HepG2 (cell line): Measurements from ENCODE around the gene ELOVL6. TPM values are rescaled to one million over a fixed set of nuclear protein-coding genes. Genes with fewer than 3 reads are reported as not detected.

Source experiments
- ATAC-seq: fragments of 200-7000 bp; cut with Tn5 transposase; 3 replicates; pipeline ENCODE4 v1.9.1; 2020; ENCODE audit warnings: mild to moderate bottlenecking, moderate library complexity
- BruUV-seq: library from RNA; stranded (reverse); fragments of 400-500 nt; replicated peaks from 2 replicates; lab custom pipeline; 2021; lab: Mats Ljungman, UMichigan
- CTCF ChIA-PET: fragments of 300-600 bp; formaldehyde crosslinking; extraction: SDS; loops from one replicate; lab custom pipeline; 2021; ENCODE audit warnings: low total read pairs, inconsistent platforms, low intra/inter-chr PET ratio; lab: Yijun Ruan, JAX
- POLR2A ChIA-PET: fragments of 350-600 bp; sonication (Branson Sonifier 250); formaldehyde crosslinking; loops from one replicate; lab custom pipeline; 2020; ENCODE audit warnings: antibody characterized with exemption, inconsistent platforms; lab: Yijun Ruan, JAX
- DNase-seq: peaks from one replicate; pipeline ENCODE4 v3.0.0-alpha.2; 2015; ENCODE audit warnings: low spot score
- FAIRE-seq: peaks from 3 replicates; lab custom pipeline; 2011; peaks lifted over from hg19 to GRCh38; lab: Jason Lieb, UNC
- H2AFZ ChIP-seq: one replicate; pipeline ENCODE4 v1.6.1; 2011; ENCODE audit warnings: low read length, inconsistent platforms
- H3K27ac ChIP-seq: fragments of 300-600 bp; 3 replicates; pipeline ENCODE4 v1.8.0; 2011; ENCODE audit warnings: mixed run types, mild to moderate bottlenecking, mixed read lengths, low read length, inconsistent platforms; ENCODE audit not compliant: insufficient read depth; ENCODE audit errors: extremely low read length
- H3K27me3 ChIP-seq, 2 experiments: fragments of 200-600 bp in 1 of 2; 2 replicates in 1 of 2; 3 replicates in 1 of 2; pipeline versions ENCODE4 v1.6.0 to v1.8.0; 2011; ENCODE audit warnings: low read length in 2 of 2, mild to moderate bottlenecking in 2 of 2, moderate library complexity in 2 of 2, inconsistent platforms in 1 of 2; ENCODE audit not compliant: insufficient read depth in 2 of 2, control insufficient read depth in 1 of 2
- H3K36me3 ChIP-seq, 2 experiments: fragments of 200-600 bp in 1 of 2; replicated peaks in 1 of 2; 2 replicates in 1 of 2; 3 replicates in 1 of 2; pipeline versions ENCODE4 v1.5.1 to v1.8.0; 2011; ENCODE audit warnings: low read length in 2 of 2, inconsistent platforms in 1 of 2; ENCODE audit not compliant: insufficient read depth in 2 of 2, control insufficient read depth in 1 of 2
- H3K4me1 ChIP-seq: 2 replicates; pipeline ENCODE4 v1.5.1; 2012; ENCODE audit warnings: low read length, inconsistent platforms; ENCODE audit not compliant: insufficient read depth
- H3K4me2 ChIP-seq: 2 replicates; pipeline ENCODE4 v1.6.0; 2011; ENCODE audit warnings: low read depth, low read length, inconsistent platforms
- H3K4me3 ChIP-seq, 3 experiments: fragments of 200-600 bp in 1 of 3; sonication (generic), shearing (Covaris generic) in 1 of 3; replicated peaks in 1 of 3; 2 replicates each; pipeline ENCODE4 v1.5.1; 2011 to 2016; ENCODE audit warnings: low read length in 3 of 3, inconsistent platforms in 2 of 3, low read depth in 2 of 3, mild to moderate bottlenecking in 2 of 3, control low read depth in 1 of 3, mixed read lengths in 1 of 3; ENCODE audit not compliant: insufficient read depth in 1 of 3
- H3K79me2 ChIP-seq: one replicate; pipeline ENCODE4 v1.6.1; 2011; ENCODE audit warnings: low read length, inconsistent platforms; ENCODE audit not compliant: insufficient read depth
- H3K9ac ChIP-seq: 2 replicates; pipeline ENCODE4 v1.6.0; 2011; ENCODE audit warnings: mild to moderate bottlenecking, low read depth, low read length, inconsistent platforms; ENCODE audit not compliant: insufficient read depth
- H3K9me3 ChIP-seq: 2 replicates; pipeline ENCODE4 v1.5.1; 2012; ENCODE audit warnings: mild to moderate bottlenecking, low read length
- H4K20me1 ChIP-seq: 2 replicates; pipeline ENCODE4 v1.6.0; 2011; ENCODE audit warnings: inconsistent platforms, mild to moderate bottlenecking, low read length, moderate library complexity; ENCODE audit not compliant: insufficient read depth
- CAMTA2 ChIP-seq: sonication (generic); formaldehyde crosslinking; IDR thresholded peaks from 2 replicates; pipeline ENCODE4 v1.4.0; 2020; ENCODE audit warnings: mild to moderate bottlenecking, missing genetic modification reagents, borderline replicate concordance
- ESRRA ChIP-seq: sonication (generic); formaldehyde crosslinking; IDR thresholded peaks from 2 replicates; pipeline ENCODE4 v1.5.1; 2020; ENCODE audit warnings: mild to moderate bottlenecking, low read depth, missing genetic modification reagents
- ETV5 ChIP-seq: IDR thresholded peaks from 2 replicates; pipeline ENCODE4 v1.6.1; 2018; ENCODE audit warnings: missing biosample characterization, missing genetic modification reagents, inconsistent platforms, borderline replicate concordance
- FOXK1 ChIP-seq: sonication (generic); formaldehyde crosslinking; IDR thresholded peaks from 2 replicates; pipeline ENCODE4 v1.4.0; 2020; ENCODE audit warnings: low read depth, missing genetic modification reagents, borderline replicate concordance
- GATAD2A ChIP-seq: IDR thresholded peaks from 2 replicates; pipeline ENCODE4 v1.6.1; 2016
- HOXA9 ChIP-seq: sonication (generic); formaldehyde crosslinking; IDR thresholded peaks from 2 replicates; pipeline ENCODE4 v1.8.1; 2022; ENCODE audit warnings: missing genetic modification reagents, mild to moderate bottlenecking, moderate library complexity, borderline replicate concordance
- JARID2 ChIP-seq: sonication (generic); formaldehyde crosslinking; IDR thresholded peaks from 2 replicates; pipeline ENCODE4 v1.8.1; 2023; ENCODE audit warnings: missing genetic modification reagents, inconsistent platforms; ENCODE audit not compliant: insufficient replicate concordance
- KLF12 ChIP-seq: sonication (generic); formaldehyde crosslinking; IDR thresholded peaks from 2 replicates; pipeline ENCODE4 v1.4.0; 2020; ENCODE audit warnings: missing genetic modification reagents, borderline replicate concordance
- KLF15 ChIP-seq: sonication (generic); formaldehyde crosslinking; IDR thresholded peaks from 2 replicates; pipeline ENCODE4 v1.8.1; 2023; ENCODE audit warnings: borderline replicate concordance, mild to moderate bottlenecking, inconsistent platforms, missing genetic modification reagents, mixed read lengths
- MIER2 ChIP-seq: IDR thresholded peaks from 2 replicates; pipeline ENCODE4 v1.6.1; 2016; ENCODE audit warnings: missing biosample characterization, missing genetic modification reagents
- RAD21 ChIP-seq: fragments of 450-650 bp; formaldehyde crosslinking; IDR thresholded peaks from 2 replicates; pipeline ENCODE4 v1.5.0; 2020; ENCODE audit warnings: mild to moderate bottlenecking
- SMC3 ChIP-seq: IDR thresholded peaks from 2 replicates; pipeline ENCODE4 v1.6.1; 2011; ENCODE audit warnings: low read length, improper control_type of control experiment
- THYN1 ChIP-seq: sonication (generic); formaldehyde crosslinking; IDR thresholded peaks from 2 replicates; pipeline ENCODE4 v1.8.1; 2023; ENCODE audit warnings: low read depth, mild to moderate bottlenecking, moderate library complexity, missing genetic modification reagents, borderline replicate concordance
- ZBTB25 ChIP-seq: IDR thresholded peaks from 2 replicates; pipeline ENCODE4 v1.6.1; 2018; ENCODE audit warnings: missing genetic modification reagents
- ZFP36 ChIP-seq: fragments of 150-350 bp; IDR thresholded peaks from 2 replicates; pipeline ENCODE4 v1.6.1; 2018; ENCODE audit warnings: borderline replicate concordance, low read length, low read depth; ENCODE audit not compliant: partially characterized antibody
- ZFX ChIP-seq: sonication (generic); formaldehyde crosslinking; IDR thresholded peaks from 2 replicates; pipeline ENCODE4 v1.4.0; 2020; ENCODE audit warnings: mild to moderate bottlenecking, low read depth, missing genetic modification reagents, moderate library complexity
- ZKSCAN8 ChIP-seq: IDR thresholded peaks from 2 replicates; pipeline ENCODE4 v1.6.1; 2016; ENCODE audit warnings: borderline replicate concordance, missing genetic modification reagents, missing compliant biosample characterization
- ZMYM3 ChIP-seq: sonication (generic); formaldehyde crosslinking; IDR thresholded peaks from 2 replicates; pipeline ENCODE4 v1.5.1; 2020; ENCODE audit warnings: mild to moderate bottlenecking, missing genetic modification reagents
- ZNF121 ChIP-seq: sonication (generic); formaldehyde crosslinking; IDR thresholded peaks from 2 replicates; pipeline ENCODE4 v1.5.0; 2020; ENCODE audit warnings: mild to moderate bottlenecking, missing genetic modification reagents
- ZNF619 ChIP-seq: sonication (generic); formaldehyde crosslinking; IDR thresholded peaks from 2 replicates; pipeline ENCODE4 v1.4.0; 2020; ENCODE audit warnings: mild to moderate bottlenecking, missing genetic modification reagents
- ZNF773 ChIP-seq: sonication (generic); formaldehyde crosslinking; IDR thresholded peaks from 2 replicates; pipeline ENCODE4 v1.4.0; 2020; ENCODE audit warnings: missing genetic modification reagents, borderline replicate concordance
- ZNF781 ChIP-seq: sonication (generic); formaldehyde crosslinking; IDR thresholded peaks from 2 replicates; pipeline ENCODE4 v1.5.1; 2020; ENCODE audit warnings: borderline replicate concordance, mild to moderate bottlenecking, missing genetic modification reagents; ENCODE audit errors: not compliant biosample characterization
- WGBS: methylation state at CpG from one replicate; pipeline ENCODE4 v1.1.6; 2017; ENCODE audit warnings: low lambda C conversion rate; 5-methylcytosine and 5-hydroxymethylcytosine counted together
- in situ Hi-C: cut with HindIII; loops from 2 replicates; pipeline ENCODE4 v1.10.0; 2017; ENCODE audit warnings: low pct_unique_long_range_greater_than_20kb; ENCODE audit not compliant: extremely low pct_ligation_motif_present
- intact Hi-C: fragments of 100-400 bp; cut with micrococcal nuclease; formaldehyde crosslinking; loops from one replicate; pipeline ENCODE4 v1.10.0; 2022; ENCODE audit not compliant: unreplicated experiment
- polyA plus RNA-seq, 8 experiments: library from polyadenylated mRNA; depleted of rRNA in 3 of 8; stranded (reverse) in 7 of 8; unstranded in 1 of 8; fragments of >200 nt; fragmentation: Illumina TruSeq in 4 of 8; extraction: Trizol in 4 of 8; gene quantifications; 2 replicates each; pipeline versions ENCODE4 v1.2.1 to v1.2.3, GENCODE V29; 2011 to 2016; ENCODE audit warnings: low read depth in 4 of 8, missing spikeins in 1 of 8, mixed read lengths in 1 of 8; ENCODE audit not compliant: insufficient read depth in 1 of 8
- total RNA-seq, 5 experiments: library from RNA; depleted of rRNA; stranded (reverse); fragments of >200 nt; fragmentation: Illumina TruSeq; extraction: Trizol; gene quantifications; 2 replicates each; pipeline ENCODE4 v1.2.3, GENCODE V29; 2016; ENCODE audit warnings: low read depth in 1 of 5
- TF ChIP-seq, protein P1 (sequence below): sonication (generic); formaldehyde crosslinking; conservative IDR thresholded peaks from 2 replicates; pipeline ENCODE4 v1.8.0; 2022; ENCODE audit warnings: low read depth, missing genetic modification reagents

Gene ELOVL6
- total and polyA plus RNA-seq, 2 of the 13 experiments (the other 11 are each of a cell fraction or from before 2014, with no cell fraction given): 14.1 to 23.2 TPM

- Histone ChIP-seq H3K9me3 (no peaks in the 10 kb centered on the region), H3K79me2 (no peaks in the 10 kb centered on the region), H3K4me3 (no peak overlapping the region), H3K27ac (no peak overlapping the region), H3K4me1 (peaks cover 8% of the 10 kb centered on the region; the same call in 1 of the 2 replicates), H3K4me2 (no peak overlapping the region), H3K36me3 (no peaks in the 10 kb centered on the region), H4K20me1 (no peaks in the 10 kb centered on the region), H3K9ac (no peak overlapping the region), H2AFZ (no peak overlapping the region), H3K27me3 (no peaks in the 10 kb centered on the region)
- WGBS: 0% methylated on average over 3 of the region's 3 CpGs
- DNase-seq (peak; percentile 73), ATAC-seq (peak; percentile 95), FAIRE-seq (peak; percentile 60)
- CTCF ChIA-PET: interaction anchor here (1.4 to 3.8 kb wide), 4 partner anchors 9 to 518 kb away, joined by 4 to 100 read pairs (median 12); no protein-coding TSS in a partner anchor
- intact Hi-C loops: loop anchor here (1.0 to 5.0 kb wide), 4 partner anchors 517 to 1643 kb away; no protein-coding TSS in a partner anchor
- in situ Hi-C loops: no loop called here
- BruUV-seq: no TSS peak
- POLR2A ChIA-PET: no interaction called here
- TF ChIP-seq HOXA9 (CRISPR knock-in tag) (no peak), MIER2 (CRISPR knock-in tag) (no peak), KLF15 (CRISPR knock-in tag) (no peak), CAMTA2 (CRISPR knock-in tag) (no peak), ZNF619 (CRISPR knock-in tag) (no peak), ZBTB25 (no peak), ZKSCAN8 (CRISPR knock-in tag) (0 out of 2 replicates have a peak, but pooled peaks have one; percentile 37), ZNF781 (CRISPR knock-in tag) (no peak), GATAD2A (CRISPR knock-in tag) (0 out of 2 replicates have a peak, but pooled peaks have one; percentile 30), FOXK1 (CRISPR knock-in tag) (no peak), KLF12 (no peak), THYN1 (CRISPR knock-in tag) (no peak), ESRRA (CRISPR knock-in tag) (no peak), ZNF121 (CRISPR knock-in tag) (no peak), ZMYM3 (CRISPR knock-in tag) (no peak), JARID2 (CRISPR knock-in tag) (no peak), RAD21 (peak; percentile 72), ZFX (CRISPR knock-in tag) (no peak), ZFP36 (no peak), SMC3 (peak; percentile 74), ETV5 (no peak), ZNF773 (CRISPR knock-in tag) (no peak)
- TF ChIP-seq, protein P1, sequence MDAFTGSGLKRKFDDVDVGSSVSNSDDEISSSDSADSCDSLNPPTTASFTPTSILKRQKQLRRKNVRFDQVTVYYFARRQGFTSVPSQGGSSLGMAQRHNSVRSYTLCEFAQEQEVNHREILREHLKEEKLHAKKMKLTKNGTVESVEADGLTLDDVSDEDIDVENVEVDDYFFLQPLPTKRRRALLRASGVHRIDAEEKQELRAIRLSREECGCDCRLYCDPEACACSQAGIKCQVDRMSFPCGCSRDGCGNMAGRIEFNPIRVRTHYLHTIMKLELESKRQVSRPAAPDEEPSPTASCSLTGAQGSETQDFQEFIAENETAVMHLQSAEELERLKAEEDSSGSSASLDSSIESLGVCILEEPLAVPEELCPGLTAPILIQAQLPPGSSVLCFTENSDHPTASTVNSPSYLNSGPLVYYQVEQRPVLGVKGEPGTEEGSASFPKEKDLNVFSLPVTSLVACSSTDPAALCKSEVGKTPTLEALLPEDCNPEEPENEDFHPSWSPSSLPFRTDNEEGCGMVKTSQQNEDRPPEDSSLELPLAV (CRISPR knock-in tag): no peak
These were observed 199.4 kb downstream of the ELOVL6 start for GRCh38 chr4:109998867-109999584.
